ENCODE measurements around the gene PITPNC1. TPM values are rescaled to one million over a fixed set of nuclear protein-coding genes. Genes with fewer than 3 reads are reported as not detected.
"Not testable (repeated sequence)": the region's sequence is repeated elsewhere in the genome, so short reads cannot be mapped to it uniquely, and the experiment has no call there.

Gene PITPNC1
- total RNA-seq, 1 experiment from 2014 or later = 35.5 TPM

- no peaks in the 10 kb centered on the region for H3K9me3 ChIP-seq (ENCODE audit: low read depth, low read length, poor library complexity, severe bottlenecking)
- no peaks in the 10 kb centered on the region for H3K27me3 ChIP-seq (replicated peaks; ENCODE audit: insufficient read depth, low read depth, low read length, poor library complexity)
- peaks cover 32% of the 10 kb centered on the region for H3K4me1 ChIP-seq (ENCODE audit: insufficient read depth, low read length, poor library complexity, severe bottlenecking)
- H3K4me3 ChIP-seq (ENCODE audit: low read depth, low read length, poor library complexity, severe bottlenecking) = no peak overlapping the region
- DNase-seq (ENCODE audit: low spot score) = peak; percentile 60
- ChIA-PET POLR2A (ENCODE audit: low non-redundant PET) (no interaction called here), CTCF (no interaction called here)
- BruUV-seq (replicated peaks) = no TSS peak
- TF ChIP-seq CTCF (conservative IDR thresholded peaks at IDR 0.05; ENCODE audit: low read depth, low read length) (no peak), EZH2 (IDR thresholded peaks at IDR 0.05; ENCODE audit: borderline replicate concordance, low read depth, low read length, poor library complexity, severe bottlenecking) (no peak)
- intact Hi-C loops (cut with micrococcal nuclease; ENCODE audit: unreplicated experiment) = no loop called here
- H3K27ac ChIP-seq (ENCODE audit: low read depth, low read length, poor library complexity, severe bottlenecking) = peak overlapping the region; percentile 59
- H3K36me3 ChIP-seq (ENCODE audit: insufficient read depth, low read length, poor library complexity, severe bottlenecking) = no peaks in the 10 kb centered on the region
Measured at GRCh38 chr17:67469208-67469980, 92.3 kb downstream of the PITPNC1 start.

- peaks cover 39% of the 10 kb centered on the region for H3K4me1 ChIP-seq (ENCODE audit: insufficient read depth, low read length, poor library complexity, severe bottlenecking)
- no TSS peak for BruUV-seq (replicated peaks)
- no peak for TF ChIP-seq EZH2 (IDR thresholded peaks at IDR 0.05; ENCODE audit: borderline replicate concordance, low read depth, low read length, poor library complexity, severe bottlenecking)
- TF ChIP-seq CTCF (conservative IDR thresholded peaks at IDR 0.05; ENCODE audit: low read depth, low read length) = no peak
- H3K27ac ChIP-seq (ENCODE audit: low read depth, low read length, poor library complexity, severe bottlenecking) = no peak overlapping the region
- no peaks in the 10 kb centered on the region for H3K9me3 ChIP-seq (ENCODE audit: low read depth, low read length, poor library complexity, severe bottlenecking)
- no peaks in the 10 kb centered on the region for H3K27me3 ChIP-seq (replicated peaks; ENCODE audit: insufficient read depth, low read depth, low read length, poor library complexity)
- no peak for DNase-seq (ENCODE audit: low spot score)
- POLR2A ChIA-PET (ENCODE audit: low non-redundant PET) = no interaction called here
- intact Hi-C loops (cut with micrococcal nuclease; ENCODE audit: unreplicated experiment) = loop anchor here (10.0 kb wide), 1 partner anchor 215 kb away; no protein-coding TSS in a partner anchor
- H3K4me3 ChIP-seq (ENCODE audit: low read depth, low read length, poor library complexity, severe bottlenecking) = no peak overlapping the region
- CTCF ChIA-PET = no interaction called here
- H3K36me3 ChIP-seq (ENCODE audit: insufficient read depth, low read length, poor library complexity, severe bottlenecking) = no peaks in the 10 kb centered on the region
Measured at GRCh38 chr17:67470163-67470562, 93.1 kb downstream of the PITPNC1 start.

- ChIA-PET POLR2A (ENCODE audit: low non-redundant PET) (no interaction called here), CTCF (no interaction called here)
- no peak for DNase-seq (ENCODE audit: low spot score)
- H3K36me3 ChIP-seq (ENCODE audit: insufficient read depth, low read length, poor library complexity, severe bottlenecking) = no peaks in the 10 kb centered on the region
- no TSS peak for BruUV-seq (replicated peaks)
- intact Hi-C loops (cut with micrococcal nuclease; ENCODE audit: unreplicated experiment) = loop anchor here (10.0 kb wide), 1 partner anchor 214 kb away; no protein-coding TSS in a partner anchor
- H3K27ac ChIP-seq (ENCODE audit: low read depth, low read length, poor library complexity, severe bottlenecking) = no peak overlapping the region
- TF ChIP-seq CTCF (conservative IDR thresholded peaks at IDR 0.05; ENCODE audit: low read depth, low read length) (no peak), EZH2 (IDR thresholded peaks at IDR 0.05; ENCODE audit: borderline replicate concordance, low read depth, low read length, poor library complexity, severe bottlenecking) (no peak)
- no peak overlapping the region for H3K4me3 ChIP-seq (ENCODE audit: low read depth, low read length, poor library complexity, severe bottlenecking)
- H3K9me3 ChIP-seq (ENCODE audit: low read depth, low read length, poor library complexity, severe bottlenecking) = no peaks in the 10 kb centered on the region
- H3K27me3 ChIP-seq (replicated peaks; ENCODE audit: insufficient read depth, low read depth, low read length, poor library complexity) = no peaks in the 10 kb centered on the region
- H3K4me1 ChIP-seq (ENCODE audit: insufficient read depth, low read length, poor library complexity, severe bottlenecking) = peaks cover 45% of the 10 kb centered on the region
Measured at GRCh38 chr17:67471118-67471517, 94.0 kb downstream of the PITPNC1 start.

GRCh38 chr17:67472606-67473005 lies 95.5 kb downstream of the PITPNC1 start:
- H3K27me3 ChIP-seq (replicated peaks; ENCODE audit: insufficient read depth, low read depth, low read length, poor library complexity); H3K27ac ChIP-seq (ENCODE audit: low read depth, low read length, poor library complexity, severe bottlenecking); H3K36me3 ChIP-seq (ENCODE audit: insufficient read depth, low read length, poor library complexity, severe bottlenecking); H3K4me3 ChIP-seq (ENCODE audit: low read depth, low read length, poor library complexity, severe bottlenecking); H3K9me3 ChIP-seq (ENCODE audit: low read depth, low read length, poor library complexity, severe bottlenecking); BruUV-seq (replicated peaks); POLR2A ChIA-PET (ENCODE audit: low non-redundant PET): not testable (repeated sequence)
- H3K4me1 ChIP-seq (ENCODE audit: insufficient read depth, low read length, poor library complexity, severe bottlenecking) = peaks cover 40% of the 10 kb centered on the region
- DNase-seq (ENCODE audit: low spot score) = peak; percentile 43
- intact Hi-C loops (cut with micrococcal nuclease; ENCODE audit: unreplicated experiment) = loop anchor here (10.0 kb wide), 1 partner anchor 212 kb away; no protein-coding TSS in a partner anchor
- CTCF ChIA-PET = interaction anchor here (0.6 to 0.7 kb wide), 4 partner anchors 23 to 300 kb away, joined by 3 to 4 read pairs (median 3); no protein-coding TSS in a partner anchor

Data from A673 (cell line).